HG03196 (cell line): ENCODE measurements around the gene SCRN1.

ENCODE experiments used
- ATAC-seq: cut with Tn5 transposase; IDR thresholded peaks from one replicate; pipeline ENCODE4 v1.9.1; 2021; ENCODE audit not compliant: unreplicated experiment

The SCRN1 gene

DNA sequence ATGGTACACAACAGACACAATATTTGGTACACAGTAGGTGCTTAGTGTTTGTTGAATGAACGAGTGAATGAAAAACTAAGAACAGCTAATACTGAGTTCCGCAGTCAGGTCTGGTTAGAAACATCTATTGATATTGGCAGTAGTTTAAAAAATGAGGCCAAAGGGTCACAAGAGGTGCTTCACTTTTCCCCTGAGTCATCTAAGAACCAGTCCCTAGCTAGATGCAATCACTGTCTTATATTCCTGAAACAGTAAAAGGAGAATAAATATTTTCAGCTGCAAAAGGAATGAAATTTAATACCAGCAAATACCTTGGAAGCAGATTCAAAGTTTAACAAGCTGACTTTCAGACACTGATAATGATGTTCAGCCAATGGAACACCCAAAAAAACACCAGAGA, 54.5 kb downstream of the SCRN1 start:
- no peak for ATAC-seq

DNA sequence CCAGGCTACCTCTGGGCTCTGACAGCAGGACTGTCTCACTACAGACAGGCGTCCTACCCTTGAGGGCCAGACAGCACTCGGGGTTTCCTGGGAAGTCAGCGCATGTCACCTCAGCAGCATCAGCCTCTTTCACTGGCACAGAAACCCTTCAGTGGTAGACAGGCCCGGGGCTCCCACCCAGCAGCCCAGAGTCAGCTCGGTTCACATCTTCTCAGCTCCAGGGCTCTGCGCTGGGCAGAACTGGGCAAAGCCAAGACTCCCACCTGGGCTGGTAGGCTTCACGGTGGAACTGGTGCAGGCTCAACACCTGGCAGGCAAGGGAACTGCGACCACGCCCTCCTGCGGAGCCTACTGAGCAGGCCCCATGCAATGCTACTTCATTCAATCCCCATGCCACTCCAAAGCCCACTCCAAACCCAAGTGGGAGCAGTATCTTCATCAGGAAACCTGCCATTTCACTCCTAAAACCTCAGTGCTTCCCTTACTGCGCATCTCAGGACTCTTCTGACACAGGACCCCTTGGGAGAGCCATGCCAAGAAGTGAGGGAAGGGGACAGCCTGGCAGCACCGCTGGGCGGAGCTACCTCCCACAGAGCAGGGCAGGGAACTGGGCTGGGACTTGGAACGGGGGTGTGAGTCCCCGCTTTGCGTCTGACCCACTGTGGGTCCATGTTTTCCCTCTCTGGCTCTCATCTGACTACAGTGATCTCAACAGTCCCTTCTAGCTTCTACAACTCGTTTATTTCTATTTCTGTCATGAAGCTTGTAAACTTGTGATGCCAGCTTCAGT, 60.4 kb downstream of the SCRN1 start:
- ATAC-seq = no peak

DNA sequence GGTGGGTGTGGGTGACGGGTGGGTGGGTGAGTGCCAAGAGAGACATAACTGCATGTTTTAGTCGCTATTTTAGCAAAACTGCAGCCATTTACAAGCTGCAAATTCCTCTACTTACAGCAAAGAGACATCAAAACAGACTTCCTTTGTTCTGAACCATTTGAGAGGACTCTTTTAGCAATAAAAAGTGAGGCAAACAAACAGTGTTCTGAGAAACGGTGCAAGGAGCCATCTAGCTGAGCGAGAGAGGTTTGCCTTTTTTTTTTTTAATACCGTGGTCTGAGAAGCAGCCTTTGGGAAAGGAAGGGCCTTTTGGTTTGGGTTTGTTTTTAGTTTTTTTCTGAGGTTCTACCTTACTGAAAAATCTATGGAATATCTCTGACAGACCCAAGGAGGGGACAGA, 62.9 kb downstream of the SCRN1 start:
- ATAC-seq = no peak

- no peak for ATAC-seq
Observed at GRCh38 chr7:29926216-29926615, 63.4 kb downstream of the SCRN1 start.

DNA sequence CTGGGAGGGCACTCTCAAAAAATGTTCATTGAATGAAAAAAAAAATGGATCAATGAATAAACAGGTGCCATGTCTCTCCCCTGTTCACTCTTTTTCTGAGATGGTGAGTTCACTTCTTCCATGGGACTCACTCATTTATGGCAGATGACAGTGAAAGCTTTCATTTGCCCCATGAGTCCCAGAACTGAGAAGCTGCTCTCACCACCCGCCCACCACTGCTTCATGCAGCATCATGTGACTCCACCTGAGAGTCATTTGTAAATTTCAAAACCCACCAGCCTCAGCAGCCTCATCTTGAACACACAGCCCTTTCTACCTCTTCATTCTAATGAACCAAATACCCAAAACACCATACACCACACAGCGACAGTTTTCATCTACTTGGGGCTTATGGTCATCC, 64.9 kb downstream of the SCRN1 start:
- ATAC-seq = no peak

DNA sequence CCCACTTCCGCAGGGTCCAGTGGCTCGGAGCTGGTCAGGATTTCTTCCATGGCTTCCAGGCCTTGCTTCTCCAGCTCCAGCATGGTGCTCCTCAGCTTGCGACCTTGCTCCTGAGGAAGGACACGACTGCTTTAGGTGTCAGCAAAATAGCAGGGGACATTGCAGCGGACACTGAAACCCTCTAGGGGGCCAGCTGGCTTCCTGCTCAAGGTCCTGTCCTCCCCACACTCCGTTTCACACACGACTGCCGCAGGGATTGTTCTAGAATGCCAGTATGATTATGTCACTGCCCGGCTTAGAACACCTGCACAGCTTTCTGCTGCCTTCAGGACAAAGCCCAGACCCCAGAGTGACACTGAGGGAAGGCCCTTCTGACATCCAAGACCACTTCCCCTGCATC, 65.6 kb downstream of the SCRN1 start:
- no peak for ATAC-seq

GRCh38 chr7:29922921-29923700, 66.5 kb downstream of the SCRN1 start:
- ATAC-seq = no peak

GRCh38 chr7:29921404-29922010, 68.1 kb downstream of the SCRN1 start:
- peak; percentile 70 for ATAC-seq

GRCh38 chr7:29920491-29920890, 69.1 kb downstream of the SCRN1 start:
- ATAC-seq = no peak

- ATAC-seq = no peak
Observed at GRCh38 chr7:29919790-29920189, 69.8 kb downstream of the SCRN1 start.

- no peak for ATAC-seq
Observed at GRCh38 chr7:29918850-29919249, 70.8 kb downstream of the SCRN1 start.

DNA sequence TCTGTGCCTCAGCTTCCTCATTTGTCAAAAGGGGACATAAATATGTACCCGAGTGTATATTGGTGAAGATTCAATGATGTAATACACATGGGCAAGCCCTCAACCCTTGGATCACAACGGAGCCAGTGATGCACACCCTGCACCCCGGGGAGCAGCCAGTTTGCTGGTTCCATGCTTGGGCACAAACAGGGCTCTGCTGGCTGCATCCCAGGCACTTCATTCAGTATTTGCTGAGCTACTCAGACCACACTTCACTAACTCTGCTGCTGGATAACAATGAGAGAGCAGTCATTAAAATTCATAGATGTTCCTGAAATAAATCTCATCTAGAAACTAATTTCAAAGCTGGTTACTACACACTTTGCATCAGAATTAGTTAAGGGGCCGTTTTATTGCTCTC, 72.0 kb downstream of the SCRN1 start:
- ATAC-seq = no peak

- no peak for ATAC-seq
Observed at GRCh38 chr7:29915481-29916215, 74.0 kb downstream of the SCRN1 start.

DNA sequence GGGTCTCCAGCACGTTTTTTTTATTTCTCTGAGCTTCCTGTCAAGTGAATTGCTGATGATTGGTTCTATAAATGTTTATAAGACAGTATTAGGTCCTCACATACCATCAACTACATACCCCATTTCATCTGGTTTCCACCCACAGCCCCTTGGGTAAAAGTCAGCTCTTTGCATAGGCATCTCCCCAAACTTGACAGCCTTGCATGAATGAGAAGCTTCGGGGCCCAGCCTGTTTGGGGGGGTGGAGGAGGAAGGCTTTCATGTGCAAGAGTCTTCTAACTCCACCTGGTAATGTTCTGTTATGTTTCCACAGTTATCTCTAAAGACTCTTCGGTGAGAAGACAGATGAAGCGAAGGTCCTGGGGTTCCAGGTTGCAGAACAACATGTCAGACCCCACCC, 75.4 kb downstream of the SCRN1 start:
- no peak for ATAC-seq

GRCh38 chr7:29906200-29907022, 83.2 kb downstream of the SCRN1 start:
- ATAC-seq = no peak

DNA sequence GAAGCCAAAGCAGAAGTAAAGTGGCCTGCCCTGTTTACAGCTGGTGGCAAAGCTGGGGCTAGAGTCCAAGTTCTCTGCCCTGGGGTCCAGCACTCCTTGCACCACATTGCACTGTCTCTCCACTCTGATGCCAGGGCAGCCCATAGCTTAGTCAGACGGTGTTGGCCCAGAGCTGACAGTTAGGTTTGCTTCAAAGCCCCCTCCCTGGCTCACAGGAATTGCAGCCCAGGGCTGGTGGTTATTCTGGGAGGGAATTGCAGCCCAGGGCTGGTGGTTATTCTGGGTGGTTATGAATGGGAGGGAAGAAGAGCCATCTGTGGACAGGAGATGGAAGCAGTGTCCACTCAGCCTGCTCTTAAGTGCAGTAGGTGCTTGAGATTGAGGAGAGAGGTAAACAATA, 88.9 kb downstream of the SCRN1 start:
- no peak for ATAC-seq

GRCh38 chr7:29898301-29898700, 91.3 kb downstream of the SCRN1 start:
- ATAC-seq = no peak

DNA sequence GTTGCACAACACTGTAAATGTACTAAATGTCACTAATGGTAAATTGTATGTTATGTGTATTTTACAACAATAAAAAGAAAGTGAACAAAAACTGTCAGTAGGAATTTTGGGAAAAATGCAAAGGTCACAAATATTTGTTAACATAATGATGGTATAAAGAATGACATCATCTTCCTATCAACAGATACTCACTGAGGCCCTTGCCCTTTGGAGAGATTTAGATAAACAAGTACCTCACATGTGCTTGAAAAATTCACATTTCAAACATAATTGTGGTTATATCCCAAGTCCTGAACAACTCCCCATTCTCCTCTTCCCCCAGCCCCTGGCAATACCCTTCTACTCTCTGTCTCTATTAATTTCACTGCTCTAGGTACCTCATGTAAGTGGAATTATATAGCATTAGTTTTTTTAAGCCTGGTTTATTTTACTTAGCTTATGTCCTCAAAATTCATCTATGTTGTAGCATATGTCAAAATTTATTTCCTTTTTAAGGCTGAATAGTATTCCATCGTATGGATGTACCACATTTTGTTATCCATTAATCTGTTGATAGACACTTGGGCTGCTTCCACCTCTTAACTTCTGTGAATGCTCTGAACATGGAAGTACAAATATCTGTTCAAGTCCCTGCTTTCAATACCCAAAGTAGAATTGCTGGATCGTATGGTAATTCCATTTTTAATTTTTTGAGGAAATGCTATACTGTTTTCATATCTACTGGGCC, 92.8 kb downstream of the SCRN1 start:
- no peak for ATAC-seq

GRCh38 chr7:29895559-29895958, 94.0 kb downstream of the SCRN1 start:
- ATAC-seq = no peak

GRCh38 chr7:29894256-29894655, 95.3 kb downstream of the SCRN1 start:
- ATAC-seq = no peak
